ENCODE measurements around the gene WEE1. TPM values are rescaled to one million over a fixed set of nuclear protein-coding genes. Genes with fewer than 3 reads are reported as not detected.

The WEE1 gene
- polyA plus RNA-seq, 1 donor (not counting 4 experiments of a cell fraction or from before 2014, with no cell fraction given) = 39.2 TPM

- dilution Hi-C loops (cut with MboI; ENCODE audit: extremely low pct_ligation_motif_present, low sequenced_read_pairs) = no loop called here
- peak overlapping the region; percentile 95 for H3K27ac ChIP-seq (ENCODE audit: control insufficient read depth, insufficient read depth, low read length)
- no peaks in the 10 kb centered on the region for H3K9me3 ChIP-seq (ENCODE audit: control insufficient read depth, low read depth, low read length)
- peaks cover 71% of the 10 kb centered on the region for H3K4me1 ChIP-seq (ENCODE audit: control insufficient read depth, extremely low read depth, insufficient read depth, low read length)
- H3K9ac ChIP-seq (ENCODE audit: control insufficient read depth, extremely low read depth, insufficient read depth, low read length) = peak overlapping the region; percentile 80
- H3K9me1 ChIP-seq (ENCODE audit: control insufficient read depth, extremely low read depth, insufficient read depth, low read length) = no peaks in the 10 kb centered on the region
- no peaks in the 10 kb centered on the region for H4K20me1 ChIP-seq (ENCODE audit: control insufficient read depth, extremely low read depth, insufficient read depth, low read length)
- no peak overlapping the region for H3K4me3 ChIP-seq (ENCODE audit: control insufficient read depth in 2 of 3, extremely low read depth in 1 of 3, insufficient read depth in 2 of 3, low read depth in 1 of 3, low read length in 3 of 3)
- FAIRE-seq (no peak), DNase-seq (ENCODE audit: low read depth, low spot score) (no peak)
- H2AFZ ChIP-seq (ENCODE audit: control insufficient read depth, low read length) = no peak overlapping the region
- H3K27me3 ChIP-seq (ENCODE audit: control insufficient read depth, extremely low read depth, insufficient read depth, low read length) = no peaks in the 10 kb centered on the region
- no peaks in the 10 kb centered on the region for H3K79me2 ChIP-seq (ENCODE audit: control insufficient read depth, insufficient read depth, low read length)
- H3K36me3 ChIP-seq (ENCODE audit: control insufficient read depth in 2 of 2, extremely low read depth in 1 of 2, insufficient read depth in 2 of 2, low read length in 2 of 2) = no peaks in the 10 kb centered on the region
- no peak for TF ChIP-seq EZH2 (IDR thresholded peaks at IDR 0.05; ENCODE audit: low read length)
- TF ChIP-seq, protein P1, sequence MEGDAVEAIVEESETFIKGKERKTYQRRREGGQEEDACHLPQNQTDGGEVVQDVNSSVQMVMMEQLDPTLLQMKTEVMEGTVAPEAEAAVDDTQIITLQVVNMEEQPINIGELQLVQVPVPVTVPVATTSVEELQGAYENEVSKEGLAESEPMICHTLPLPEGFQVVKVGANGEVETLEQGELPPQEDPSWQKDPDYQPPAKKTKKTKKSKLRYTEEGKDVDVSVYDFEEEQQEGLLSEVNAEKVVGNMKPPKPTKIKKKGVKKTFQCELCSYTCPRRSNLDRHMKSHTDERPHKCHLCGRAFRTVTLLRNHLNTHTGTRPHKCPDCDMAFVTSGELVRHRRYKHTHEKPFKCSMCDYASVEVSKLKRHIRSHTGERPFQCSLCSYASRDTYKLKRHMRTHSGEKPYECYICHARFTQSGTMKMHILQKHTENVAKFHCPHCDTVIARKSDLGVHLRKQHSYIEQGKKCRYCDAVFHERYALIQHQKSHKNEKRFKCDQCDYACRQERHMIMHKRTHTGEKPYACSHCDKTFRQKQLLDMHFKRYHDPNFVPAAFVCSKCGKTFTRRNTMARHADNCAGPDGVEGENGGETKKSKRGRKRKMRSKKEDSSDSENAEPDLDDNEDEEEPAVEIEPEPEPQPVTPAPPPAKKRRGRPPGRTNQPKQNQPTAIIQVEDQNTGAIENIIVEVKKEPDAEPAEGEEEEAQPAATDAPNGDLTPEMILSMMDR (optimal IDR thresholded peaks at IDR 0.05 in 1 of 3, IDR thresholded peaks at IDR 0.05 in 1 of 3, conservative IDR thresholded peaks at IDR 0.05 in 1 of 3; ENCODE audit: extremely low read depth in 1 of 3, insufficient read depth in 2 of 3, low read length in 3 of 3) = no peak
- H3K4me2 ChIP-seq (ENCODE audit: control insufficient read depth, extremely low read depth, insufficient read depth, low read depth, low read length) = peak overlapping the region; percentile 68
Observed at GRCh38 chr11:9566561-9567063, 6.9 kb upstream of the WEE1 start.

- no peaks in the 10 kb centered on the region for H3K27me3 ChIP-seq (ENCODE audit: control insufficient read depth, extremely low read depth, insufficient read depth, low read length)
- no peaks in the 10 kb centered on the region for H3K79me2 ChIP-seq (ENCODE audit: control insufficient read depth, insufficient read depth, low read length)
- no peaks in the 10 kb centered on the region for H3K9me3 ChIP-seq (ENCODE audit: control insufficient read depth, low read depth, low read length)
- H3K4me1 ChIP-seq (ENCODE audit: control insufficient read depth, extremely low read depth, insufficient read depth, low read length) = peaks cover 72% of the 10 kb centered on the region
- H3K4me3 ChIP-seq (ENCODE audit: control insufficient read depth in 2 of 3, extremely low read depth in 1 of 3, insufficient read depth in 2 of 3, low read depth in 1 of 3, low read length in 3 of 3) = no peak overlapping the region
- H4K20me1 ChIP-seq (ENCODE audit: control insufficient read depth, extremely low read depth, insufficient read depth, low read length) = no peaks in the 10 kb centered on the region
- dilution Hi-C loops (cut with MboI; ENCODE audit: extremely low pct_ligation_motif_present, low sequenced_read_pairs) = no loop called here
- peak overlapping the region; percentile 95 for H3K27ac ChIP-seq (ENCODE audit: control insufficient read depth, insufficient read depth, low read length)
- DNase-seq (ENCODE audit: low read depth, low spot score) (no peak), FAIRE-seq (no peak)
- H2AFZ ChIP-seq (ENCODE audit: control insufficient read depth, low read length) = no peak overlapping the region
- H3K4me2 ChIP-seq (ENCODE audit: control insufficient read depth, extremely low read depth, insufficient read depth, low read depth, low read length) = no peak overlapping the region
- TF ChIP-seq EZH2 (IDR thresholded peaks at IDR 0.05; ENCODE audit: low read length) = no peak
- TF ChIP-seq, protein P1 (optimal IDR thresholded peaks at IDR 0.05 in 1 of 3, IDR thresholded peaks at IDR 0.05 in 1 of 3, conservative IDR thresholded peaks at IDR 0.05 in 1 of 3; ENCODE audit: extremely low read depth in 1 of 3, insufficient read depth in 2 of 3, low read length in 3 of 3) = no peak
- H3K36me3 ChIP-seq (ENCODE audit: control insufficient read depth in 2 of 2, extremely low read depth in 1 of 2, insufficient read depth in 2 of 2, low read length in 2 of 2) = no peaks in the 10 kb centered on the region
- H3K9ac ChIP-seq (ENCODE audit: control insufficient read depth, extremely low read depth, insufficient read depth, low read length) = no peak overlapping the region
- no peaks in the 10 kb centered on the region for H3K9me1 ChIP-seq (ENCODE audit: control insufficient read depth, extremely low read depth, insufficient read depth, low read length)
Observed at GRCh38 chr11:9567401-9567800, 6.1 kb upstream of the WEE1 start.
